Upper lobe of right lung (tissue), 1 donor: Measurements from ENCODE around the gene TMEM100. TPM values are rescaled to one million over a fixed set of nuclear protein-coding genes. Genes with fewer than 3 reads are reported as not detected.

ENCODE experiments used
- ATAC-seq: fragments of 200-7000 bp; cut with Tn5 transposase; one replicate; pipeline ENCODE4 v1.9.1; 2020; ENCODE audit warnings: mild to moderate bottlenecking, moderate library complexity
- DNase-seq: peaks from one replicate; pipeline ENCODE4 v3.0.0-alpha.2; 2020
- H3K27ac ChIP-seq: fragments of 200-600 bp; one replicate; pipeline ENCODE4 v1.8.0; 2022
- H3K27me3 ChIP-seq: fragments of 200-600 bp; one replicate; pipeline ENCODE4 v1.8.0; 2022; ENCODE audit warnings: mild to moderate bottlenecking
- H3K36me3 ChIP-seq: fragments of 200-600 bp; one replicate; pipeline ENCODE4 v1.8.0; 2022
- H3K4me1 ChIP-seq: fragments of 200-600 bp; one replicate; pipeline ENCODE4 v1.8.0; 2022
- H3K4me3 ChIP-seq: fragments of 200-600 bp; one replicate; pipeline ENCODE4 v1.8.0; 2022; ENCODE audit warnings: mild to moderate bottlenecking
- H3K9me3 ChIP-seq: fragments of 200-600 bp; one replicate; pipeline ENCODE4 v1.8.0; 2022
- intact Hi-C: fragments of 100-400 bp; cut with DNase I; formaldehyde crosslinking; loops from one replicate; pipeline ENCODE4 v1.11.0; 2022
- total RNA-seq: library from RNA; stranded (reverse); fragmentation: NEBNext Ultra II Directional; extraction: Animal tissue kit (Norgen Biotek cat#: 25700); gene quantifications from one replicate; pipeline ENCODE4 v1.2.1, GENCODE V29; 2021
- TF ChIP-seq, protein P1 (sequence below): fragments of 200-600 bp; IDR thresholded peaks from one replicate; pipeline ENCODE4 v1.8.0; 2022; ENCODE audit warnings: antibody characterized with exemption
- donor health status: DM: no; HTN: yes; CAD: no; lungs with severe emphysema.

TMEM100 gene
- total RNA-seq, 1 donor from 2014 or later, result 279 TPM

- DNase-seq (no peak), ATAC-seq (peak; percentile 32)
- H3K27me3 ChIP-seq, result no peaks in the 10 kb centered on the region
- intact Hi-C loops, result loop anchor here (10.0 kb wide), 1 partner anchor 186 kb away; no protein-coding TSS in a partner anchor
- H3K36me3 ChIP-seq, result no peaks in the 10 kb centered on the region
- H3K4me1 ChIP-seq, result no peaks in the 10 kb centered on the region
- no peaks in the 10 kb centered on the region for H3K9me3 ChIP-seq
- no peak overlapping the region for H3K27ac ChIP-seq
- H3K4me3 ChIP-seq, result no peak overlapping the region
- TF ChIP-seq, protein P1, sequence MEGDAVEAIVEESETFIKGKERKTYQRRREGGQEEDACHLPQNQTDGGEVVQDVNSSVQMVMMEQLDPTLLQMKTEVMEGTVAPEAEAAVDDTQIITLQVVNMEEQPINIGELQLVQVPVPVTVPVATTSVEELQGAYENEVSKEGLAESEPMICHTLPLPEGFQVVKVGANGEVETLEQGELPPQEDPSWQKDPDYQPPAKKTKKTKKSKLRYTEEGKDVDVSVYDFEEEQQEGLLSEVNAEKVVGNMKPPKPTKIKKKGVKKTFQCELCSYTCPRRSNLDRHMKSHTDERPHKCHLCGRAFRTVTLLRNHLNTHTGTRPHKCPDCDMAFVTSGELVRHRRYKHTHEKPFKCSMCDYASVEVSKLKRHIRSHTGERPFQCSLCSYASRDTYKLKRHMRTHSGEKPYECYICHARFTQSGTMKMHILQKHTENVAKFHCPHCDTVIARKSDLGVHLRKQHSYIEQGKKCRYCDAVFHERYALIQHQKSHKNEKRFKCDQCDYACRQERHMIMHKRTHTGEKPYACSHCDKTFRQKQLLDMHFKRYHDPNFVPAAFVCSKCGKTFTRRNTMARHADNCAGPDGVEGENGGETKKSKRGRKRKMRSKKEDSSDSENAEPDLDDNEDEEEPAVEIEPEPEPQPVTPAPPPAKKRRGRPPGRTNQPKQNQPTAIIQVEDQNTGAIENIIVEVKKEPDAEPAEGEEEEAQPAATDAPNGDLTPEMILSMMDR, result no peak
Observed at GRCh38 chr17:55710410-55710809, 12.3 kb downstream of the TMEM100 start.

DNA sequence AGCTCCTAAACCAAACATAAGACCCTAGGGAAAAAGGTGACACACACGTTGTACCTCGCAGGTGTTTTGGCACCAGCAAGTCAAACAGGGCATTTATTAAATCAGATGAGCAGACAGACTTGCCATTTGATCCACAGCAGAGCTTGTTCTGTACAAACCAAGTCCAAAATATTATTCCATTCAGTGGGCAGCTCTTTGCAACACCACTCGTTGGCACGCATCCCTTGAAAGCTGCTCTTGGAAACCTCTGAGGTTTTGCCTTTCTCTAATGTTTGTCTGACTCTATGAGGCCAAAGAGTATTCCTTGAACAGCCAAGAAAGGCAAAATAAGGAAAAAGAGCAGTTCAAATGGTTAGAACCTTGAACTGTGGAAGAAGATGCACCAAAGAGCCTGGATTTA is 12.7 kb downstream of the TMEM100 start:
- DNase-seq (no peak), ATAC-seq (no peak)
- H3K36me3 ChIP-seq, result no peaks in the 10 kb centered on the region
- H3K9me3 ChIP-seq, result no peaks in the 10 kb centered on the region
- H3K27ac ChIP-seq, result no peak overlapping the region
- H3K4me3 ChIP-seq, result no peak overlapping the region
- TF ChIP-seq, protein P1, result no peak
- no peaks in the 10 kb centered on the region for H3K4me1 ChIP-seq
- intact Hi-C loops, result loop anchor here (10.0 kb wide), 1 partner anchor 185 kb away; no protein-coding TSS in a partner anchor
- no peaks in the 10 kb centered on the region for H3K27me3 ChIP-seq

DNA sequence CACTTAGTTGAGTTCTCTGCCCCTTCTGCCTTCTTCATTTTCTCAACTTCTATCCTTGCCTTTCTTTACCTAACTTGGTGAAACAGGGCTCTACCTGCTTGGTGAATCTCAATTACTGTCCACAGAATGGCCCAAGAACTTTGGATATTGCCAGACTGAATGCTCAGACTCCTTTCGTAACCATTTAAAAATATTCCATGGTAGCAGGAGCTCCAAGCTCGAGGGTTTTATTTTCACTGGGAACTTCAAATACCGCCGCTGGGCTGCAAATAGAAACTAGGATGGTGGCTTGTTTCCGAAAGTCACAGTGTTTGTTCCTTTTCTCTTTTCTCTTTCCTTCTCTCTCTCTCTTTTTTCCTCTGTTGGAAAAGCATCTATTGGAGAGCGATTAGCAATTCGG is 13.2 kb downstream of the TMEM100 start:
- DNase-seq (no peak), ATAC-seq (no peak)
- TF ChIP-seq, protein P1, result no peak
- Histone ChIP-seq H3K27me3 (no peaks in the 10 kb centered on the region), H3K9me3 (no peaks in the 10 kb centered on the region), H3K4me3 (no peak overlapping the region), H3K36me3 (no peaks in the 10 kb centered on the region), H3K27ac (no peak overlapping the region), H3K4me1 (no peaks in the 10 kb centered on the region)
- intact Hi-C loops, result no loop called here

DNA sequence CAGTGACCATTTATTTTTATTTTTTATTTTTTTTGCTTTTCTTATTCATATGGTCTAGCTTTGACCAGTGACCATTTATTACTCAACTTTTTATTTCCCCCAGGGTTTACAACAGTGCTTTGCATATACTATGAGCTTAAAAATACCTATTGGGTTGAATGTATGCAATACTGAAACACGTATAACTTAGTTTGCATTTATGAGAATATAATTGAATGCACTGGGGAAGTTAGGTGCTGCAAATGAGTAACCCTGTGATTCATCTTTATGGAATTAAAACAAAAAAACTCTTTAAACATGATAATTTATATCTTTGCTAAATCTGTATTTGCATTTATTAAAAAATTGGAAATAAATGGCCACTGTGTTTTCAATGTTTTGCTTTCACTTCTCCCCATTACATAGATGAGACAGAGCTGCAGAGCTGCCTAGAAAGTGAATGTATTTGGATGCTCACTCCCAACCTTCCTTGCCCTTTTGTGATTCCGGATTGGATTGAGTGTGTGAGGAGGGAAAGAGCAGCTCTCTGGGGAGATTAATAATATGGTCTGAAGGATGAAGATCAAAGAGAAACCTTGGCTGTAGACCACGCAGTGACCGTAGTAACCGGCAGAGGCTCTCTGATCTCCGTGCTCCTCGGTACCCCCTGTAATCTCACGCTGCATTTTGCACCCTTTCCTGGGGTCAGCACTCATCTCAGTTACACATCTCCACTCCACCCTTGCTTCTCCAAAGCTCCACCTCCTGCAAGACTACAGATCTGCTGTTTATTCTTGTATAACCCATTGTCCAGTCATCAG is 14.3 kb downstream of the TMEM100 start:
- TF ChIP-seq, protein P1, result no peak
- ATAC-seq, result no peak
- intact Hi-C loops, result no loop called here
- no peak overlapping the region for H3K4me3 ChIP-seq
- H3K36me3 ChIP-seq, result no peaks in the 10 kb centered on the region
- no peaks in the 10 kb centered on the region for H3K27me3 ChIP-seq
- H3K27ac ChIP-seq, result no peak overlapping the region
- no peak for DNase-seq
- H3K4me1 ChIP-seq, result no peaks in the 10 kb centered on the region
- no peaks in the 10 kb centered on the region for H3K9me3 ChIP-seq

- Histone ChIP-seq H3K9me3 (no peaks in the 10 kb centered on the region), H3K27ac (peak overlapping the region; percentile 18), H3K36me3 (no peaks in the 10 kb centered on the region), H3K4me3 (no peak overlapping the region), H3K27me3 (no peaks in the 10 kb centered on the region), H3K4me1 (no peaks in the 10 kb centered on the region)
- TF ChIP-seq, protein P1, result no peak
- intact Hi-C loops, result no loop called here
- DNase-seq, result no peak
- ATAC-seq, result no peak
Observed at GRCh38 chr17:55706808-55707773, 15.6 kb downstream of the TMEM100 start.
